ENCODE results near the gene STRIP1. TPM values are rescaled to one million over a fixed set of nuclear protein-coding genes. Genes with fewer than 3 reads are reported as not detected.

The STRIP1 gene
- total RNA-seq, 1 experiment from 2014 or later: 36.5 TPM

DNA sequence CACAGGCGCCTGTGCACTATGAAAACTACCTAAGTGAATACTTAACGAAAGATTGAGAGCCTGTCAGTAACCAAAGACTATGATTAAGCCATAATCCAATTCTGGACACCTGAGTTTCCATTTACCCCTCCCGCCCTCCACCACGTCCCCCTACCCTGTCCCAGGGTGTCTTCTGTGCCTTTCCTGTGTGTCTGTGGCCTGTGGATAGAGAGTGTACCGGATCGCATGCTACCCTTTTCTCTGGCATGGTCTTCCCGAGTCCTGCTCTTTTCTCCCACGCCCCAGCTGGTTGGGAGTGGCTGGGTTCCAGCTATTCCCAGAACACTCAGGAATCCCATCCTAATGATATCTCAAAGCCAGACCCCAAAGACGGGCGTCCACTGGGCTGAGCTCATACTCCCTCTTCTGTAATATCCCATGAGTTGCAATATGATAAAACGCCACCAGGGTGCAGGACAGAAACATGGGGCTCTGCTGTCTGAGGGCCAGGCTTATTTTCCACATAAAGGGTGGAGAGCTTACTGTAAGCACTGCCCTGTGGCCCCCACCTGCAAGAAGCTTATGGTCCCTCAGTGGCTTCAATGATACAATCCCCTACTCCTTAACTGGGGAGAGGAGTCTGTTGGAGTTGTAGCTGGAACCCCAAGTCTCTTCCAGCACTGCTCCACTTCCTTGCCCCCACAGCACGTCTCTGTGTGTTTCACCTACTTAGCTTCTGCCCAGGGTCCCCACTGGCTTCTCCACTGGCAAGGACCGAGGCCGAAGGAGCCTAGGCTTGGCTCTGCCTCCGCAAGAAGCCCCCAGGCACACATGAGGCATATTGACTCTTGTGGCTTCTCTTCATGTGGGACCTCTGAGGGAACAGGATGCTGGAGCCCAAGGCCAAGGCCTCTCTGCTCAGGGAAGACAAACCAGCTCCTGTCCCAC, 53.7 kb downstream of the STRIP1 start:
- CTCF ChIA-PET: interaction anchor here (0.5 to 2.8 kb wide), 13 partner anchors 10 to 224 kb away, joined by 3 to 30 read pairs (median 4); partner anchors contain the start of gene SLC6A17
- peak; percentile 47 to 60 for DNase-seq
- no TSS peak for BruUV-seq (replicated peaks)

DNA sequence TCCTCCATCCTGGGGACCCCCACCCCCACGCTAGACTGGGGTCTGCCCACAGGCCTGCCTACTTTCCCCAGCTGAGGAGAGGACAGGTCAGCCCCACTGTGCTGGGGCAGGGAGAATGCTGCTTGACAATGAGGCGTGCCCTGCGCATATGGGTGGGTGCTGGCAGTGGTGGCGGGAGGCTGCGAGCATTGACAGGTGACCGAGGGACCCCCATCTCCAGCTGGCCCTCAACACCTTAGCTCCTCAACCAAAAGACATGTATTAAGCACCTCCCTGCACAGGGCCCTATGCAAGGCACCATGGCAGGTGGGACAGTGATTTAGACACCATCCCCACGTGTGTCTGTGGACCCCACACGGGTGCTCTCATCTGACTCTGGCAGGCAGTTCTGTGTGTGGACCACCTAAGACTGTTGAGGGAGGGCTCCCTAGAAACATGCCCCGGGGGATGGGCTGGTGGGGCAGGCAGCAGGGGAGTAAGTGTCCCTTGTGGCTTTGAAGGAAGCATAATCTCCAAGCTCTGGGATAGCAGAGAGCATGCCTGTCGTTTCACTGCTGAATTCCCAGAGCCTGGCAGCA, 54.4 kb downstream of the STRIP1 start:
- intact Hi-C loops (cut with micrococcal nuclease; ENCODE audit: unreplicated experiment): loop anchor here (2.0 kb wide), 1 partner anchor 18 kb away; no protein-coding TSS in a partner anchor
- Histone ChIP-seq H3K9me3 (ENCODE audit: insufficient read depth, low read depth) (no peaks in the 10 kb centered on the region), H3K9me2 (ENCODE audit: insufficient read depth) (no peaks in the 10 kb centered on the region), H3K36me3 (ENCODE audit: low read depth) (no peaks in the 10 kb centered on the region), H3K27ac (peak overlapping the region; percentile 65), H3K4me2 (peak overlapping the region; percentile 57), H2AFZ (no peak overlapping the region), H4K20me1 (ENCODE audit: insufficient read depth) (no peaks in the 10 kb centered on the region), H3F3A (ENCODE audit: insufficient read depth, low read depth) (peaks cover 59% of the 10 kb centered on the region), H3K79me2 (ENCODE audit: low read depth) (no peaks in the 10 kb centered on the region), H3K4me3 (no peak overlapping the region), H3K4me1 (replicated peaks; ENCODE audit: insufficient read depth) (peaks cover 76% of the 10 kb centered on the region), H3K27me3 (ENCODE audit: insufficient read depth, low read depth) (no peaks in the 10 kb centered on the region)
- no peak for TF ChIP-seq EZH2 (IDR thresholded peaks at IDR 0.05; ENCODE audit: low read depth)
- TF ChIP-seq, protein P1, sequence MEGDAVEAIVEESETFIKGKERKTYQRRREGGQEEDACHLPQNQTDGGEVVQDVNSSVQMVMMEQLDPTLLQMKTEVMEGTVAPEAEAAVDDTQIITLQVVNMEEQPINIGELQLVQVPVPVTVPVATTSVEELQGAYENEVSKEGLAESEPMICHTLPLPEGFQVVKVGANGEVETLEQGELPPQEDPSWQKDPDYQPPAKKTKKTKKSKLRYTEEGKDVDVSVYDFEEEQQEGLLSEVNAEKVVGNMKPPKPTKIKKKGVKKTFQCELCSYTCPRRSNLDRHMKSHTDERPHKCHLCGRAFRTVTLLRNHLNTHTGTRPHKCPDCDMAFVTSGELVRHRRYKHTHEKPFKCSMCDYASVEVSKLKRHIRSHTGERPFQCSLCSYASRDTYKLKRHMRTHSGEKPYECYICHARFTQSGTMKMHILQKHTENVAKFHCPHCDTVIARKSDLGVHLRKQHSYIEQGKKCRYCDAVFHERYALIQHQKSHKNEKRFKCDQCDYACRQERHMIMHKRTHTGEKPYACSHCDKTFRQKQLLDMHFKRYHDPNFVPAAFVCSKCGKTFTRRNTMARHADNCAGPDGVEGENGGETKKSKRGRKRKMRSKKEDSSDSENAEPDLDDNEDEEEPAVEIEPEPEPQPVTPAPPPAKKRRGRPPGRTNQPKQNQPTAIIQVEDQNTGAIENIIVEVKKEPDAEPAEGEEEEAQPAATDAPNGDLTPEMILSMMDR (conservative IDR thresholded peaks at IDR 0.05): no peak
- POLR2A ChIA-PET (ENCODE audit: unreplicated experiment): no interaction called here
- no peak for DNase-seq
- CTCF ChIA-PET: interaction anchor here (0.5 to 2.8 kb wide), 5 partner anchors 9 to 224 kb away, joined by 3 to 30 read pairs (median 9); no protein-coding TSS in a partner anchor
- no TSS peak for BruUV-seq (replicated peaks)

More for the DNA sequence above, 53.7 kb downstream of the STRIP1 start:
- peak overlapping the region; percentile 65 for H3K27ac ChIP-seq
- no peaks in the 10 kb centered on the region for H3K9me2 ChIP-seq (ENCODE audit: insufficient read depth)
- H3K4me2 ChIP-seq: peak overlapping the region; percentile 57
- no peak overlapping the region for H3K4me3 ChIP-seq
- H3K9me3 ChIP-seq (ENCODE audit: insufficient read depth, low read depth): no peaks in the 10 kb centered on the region
- intact Hi-C loops (cut with micrococcal nuclease; ENCODE audit: unreplicated experiment): loop anchor here (1.0 to 2.0 kb wide), 2 partner anchors 10 to 19 kb away; no protein-coding TSS in a partner anchor
- H3F3A ChIP-seq (ENCODE audit: insufficient read depth, low read depth): peaks cover 59% of the 10 kb centered on the region
- no peaks in the 10 kb centered on the region for H3K27me3 ChIP-seq (ENCODE audit: insufficient read depth, low read depth)
- TF ChIP-seq, protein P1 (conservative IDR thresholded peaks at IDR 0.05): peak; percentile 95
- no peak for TF ChIP-seq EZH2 (IDR thresholded peaks at IDR 0.05; ENCODE audit: low read depth)
- H2AFZ ChIP-seq: no peak overlapping the region
- POLR2A ChIA-PET (ENCODE audit: unreplicated experiment): interaction anchor here (0.6 kb wide), 1 partner anchor 11 kb away, joined by 4 read pairs; no protein-coding TSS in a partner anchor
- H4K20me1 ChIP-seq (ENCODE audit: insufficient read depth): no peaks in the 10 kb centered on the region
- peaks cover 76% of the 10 kb centered on the region for H3K4me1 ChIP-seq (replicated peaks; ENCODE audit: insufficient read depth)
- no peaks in the 10 kb centered on the region for H3K79me2 ChIP-seq (ENCODE audit: low read depth)
- H3K36me3 ChIP-seq (ENCODE audit: low read depth): no peaks in the 10 kb centered on the region

DNA sequence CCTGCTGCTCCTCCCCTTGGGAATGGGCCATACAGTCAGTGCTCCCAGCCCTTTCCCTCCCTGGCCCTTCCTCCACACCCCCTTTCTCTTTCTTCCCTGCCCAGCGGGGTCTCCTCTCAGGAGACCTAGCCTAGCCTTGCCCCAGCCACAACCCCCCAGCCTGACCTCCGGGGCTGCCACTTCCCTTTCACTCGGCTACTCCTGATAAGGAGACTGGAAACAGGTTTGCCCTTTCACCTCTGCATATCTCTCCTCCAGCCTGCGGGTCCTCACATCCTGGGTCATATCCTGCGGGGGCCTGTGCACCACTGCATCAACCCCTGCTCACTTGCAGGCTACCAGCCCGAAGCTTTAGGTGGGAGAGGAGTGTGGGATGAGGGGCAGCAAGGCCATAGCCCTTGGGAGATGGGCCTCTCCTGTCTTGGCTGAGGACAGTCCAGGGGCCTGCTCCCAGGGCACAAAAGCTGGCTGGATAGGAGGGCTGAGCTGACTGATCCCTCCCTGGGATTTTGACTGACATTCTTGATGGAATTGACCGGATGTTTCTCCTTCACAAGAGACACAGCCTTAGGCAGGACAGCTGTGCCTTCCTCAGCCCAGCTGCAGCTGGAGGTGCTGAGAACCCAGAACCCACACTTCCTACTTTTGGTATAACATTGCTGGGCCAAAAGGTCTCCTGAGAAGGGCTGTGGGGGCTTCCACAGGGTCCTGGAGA, 55.3 kb downstream of the STRIP1 start:
- peaks cover 59% of the 10 kb centered on the region for H3F3A ChIP-seq (ENCODE audit: insufficient read depth, low read depth)
- H3K36me3 ChIP-seq (ENCODE audit: low read depth): no peaks in the 10 kb centered on the region
- H4K20me1 ChIP-seq (ENCODE audit: insufficient read depth): no peaks in the 10 kb centered on the region
- H3K9me3 ChIP-seq (ENCODE audit: insufficient read depth, low read depth): no peaks in the 10 kb centered on the region
- no peak for TF ChIP-seq EZH2 (IDR thresholded peaks at IDR 0.05; ENCODE audit: low read depth)
- TF ChIP-seq, protein P1 (conservative IDR thresholded peaks at IDR 0.05): no peak
- peak overlapping the region; percentile 57 for H3K4me2 ChIP-seq
- H3K27me3 ChIP-seq (ENCODE audit: insufficient read depth, low read depth): no peaks in the 10 kb centered on the region
- intact Hi-C loops (cut with micrococcal nuclease; ENCODE audit: unreplicated experiment): loop anchor here (2.0 to 10.0 kb wide), 2 partner anchors 17 to 245 kb away; partner anchors contain the start of gene RBM15
- H3K4me1 ChIP-seq (replicated peaks; ENCODE audit: insufficient read depth): peaks cover 81% of the 10 kb centered on the region
- no peaks in the 10 kb centered on the region for H3K9me2 ChIP-seq (ENCODE audit: insufficient read depth)
- CTCF ChIA-PET: interaction anchor here (2.8 kb wide), 1 partner anchor 15 kb away, joined by 30 read pairs; no protein-coding TSS in a partner anchor
- peak overlapping the region; percentile 65 for H3K27ac ChIP-seq
- no peak overlapping the region for H3K4me3 ChIP-seq
- BruUV-seq (replicated peaks): no TSS peak
- H3K79me2 ChIP-seq (ENCODE audit: low read depth): no peaks in the 10 kb centered on the region
- POLR2A ChIA-PET (ENCODE audit: unreplicated experiment): interaction anchor here (0.6 kb wide), 1 partner anchor 1337 kb away, joined by 3 read pairs; no protein-coding TSS in a partner anchor
- H2AFZ ChIP-seq: no peak overlapping the region
- no peak for DNase-seq

Data from PC-9 (cell line).